MM.1S (cell line): Measurements from ENCODE around the gene SARS1.

Source experiments
- DNase-seq: peaks from one replicate; pipeline ENCODE4 v3.0.0-alpha.2; 2015
- H2AFZ ChIP-seq: fragments of 300-600 bp; sonication (generic); 2 replicates; pipeline ENCODE4 v1.6.0; 2016; ENCODE audit warnings: antibody characterized with exemption, low read length
- H3F3A ChIP-seq: fragments of 300-600 bp; sonication (generic); 2 replicates; pipeline ENCODE4 v1.6.1; 2016; ENCODE audit warnings: mild to moderate bottlenecking, antibody characterized with exemption, low read length, moderate library complexity, mixed read lengths; ENCODE audit not compliant: insufficient read depth
- H3K27ac ChIP-seq: fragments of 300-600 bp; sonication (generic); 2 replicates; pipeline ENCODE4 v1.5.1; 2016; ENCODE audit warnings: mild to moderate bottlenecking, low read length
- H3K27me3 ChIP-seq: fragments of 300-600 bp; sonication (generic); replicated peaks from 2 replicates; pipeline ENCODE4 v1.6.0; 2016; ENCODE audit warnings: low read length; ENCODE audit not compliant: insufficient read depth
- H3K36me3 ChIP-seq: fragments of 300-600 bp; sonication (generic); replicated peaks from 2 replicates; pipeline ENCODE4 v1.6.1; 2016; ENCODE audit warnings: mild to moderate bottlenecking, low read length, mixed read lengths; ENCODE audit not compliant: insufficient read depth
- H3K4me1 ChIP-seq: fragments of 300-600 bp; sonication (generic); 2 replicates; pipeline ENCODE4 v1.6.1; 2016; ENCODE audit warnings: low read length, mixed read lengths
- H3K4me2 ChIP-seq: fragments of 300-600 bp; sonication (generic); 2 replicates; pipeline ENCODE4 v1.6.0; 2016; ENCODE audit warnings: low read depth, low read length
- H3K4me3 ChIP-seq: fragments of 300-600 bp; sonication (generic); 2 replicates; pipeline ENCODE4 v1.5.1; 2016; ENCODE audit warnings: low read length, mixed read lengths
- H3K79me2 ChIP-seq: fragments of 300-600 bp; sonication (generic); 2 replicates; pipeline ENCODE4 v1.6.1; 2016; ENCODE audit warnings: mixed run types, low read length, mixed read lengths
- H3K9ac ChIP-seq: fragments of 300-600 bp; sonication (generic); 2 replicates; pipeline ENCODE4 v1.6.1; 2016; ENCODE audit warnings: low read length, mixed read lengths
- H3K9me2 ChIP-seq: fragments of 300-600 bp; sonication (generic); replicated peaks from 2 replicates; pipeline ENCODE4 v1.6.1; 2016; ENCODE audit warnings: mild to moderate bottlenecking, low read length, mixed read lengths; ENCODE audit not compliant: insufficient read depth
- H3K9me3 ChIP-seq: fragments of 300-600 bp; sonication (generic); replicated peaks from 2 replicates; pipeline ENCODE4 v1.6.1; 2016; ENCODE audit warnings: mild to moderate bottlenecking, low read length, mixed read lengths; ENCODE audit not compliant: insufficient read depth
- H4K20me1 ChIP-seq: fragments of 300-600 bp; sonication (generic); 2 replicates; pipeline ENCODE4 v1.6.1; 2016; ENCODE audit warnings: mild to moderate bottlenecking, low read length, moderate library complexity, mixed read lengths; ENCODE audit not compliant: insufficient read depth
- EZH2 ChIP-seq: fragments of 300-600 bp; sonication (generic); optimal IDR thresholded peaks from 2 replicates; pipeline ENCODE3; 2017; ENCODE audit warnings: low read depth, mild to moderate bottlenecking, antibody characterized with exemption, low read length, mixed read lengths
- EZH2phosphoT487 ChIP-seq: fragments of 300-600 bp; sonication (generic); IDR thresholded peaks from 2 replicates; pipeline ENCODE4 v1.6.1; 2018; ENCODE audit warnings: antibody characterized with exemption, low read length
- TF ChIP-seq, protein P1 (sequence below): fragments of 300-600 bp; sonication (generic); IDR thresholded peaks from 2 replicates; pipeline ENCODE4 v1.5.1; 2016; ENCODE audit warnings: antibody characterized with exemption, low read length, mixed read lengths

The SARS1 gene

DNA sequence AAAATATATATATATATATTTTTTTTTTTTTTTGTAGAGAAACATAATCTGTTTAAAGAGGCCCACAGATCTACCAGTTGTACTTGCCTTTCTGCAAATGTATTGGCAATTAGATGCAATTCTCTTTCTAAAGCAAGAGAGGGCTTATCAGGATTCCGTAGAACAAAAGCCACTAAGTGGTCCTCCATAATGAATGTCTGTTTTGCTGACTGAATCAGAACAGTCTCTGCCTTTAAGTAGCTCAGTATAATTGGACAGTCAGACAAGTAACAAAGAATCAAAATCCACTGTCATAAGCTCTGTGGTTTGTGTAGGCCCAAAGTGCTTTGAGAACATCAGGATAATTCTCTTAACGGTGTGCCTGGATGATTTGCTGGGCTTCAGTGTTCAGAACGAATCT, 17.3 kb downstream of the SARS1 start:
- no peak overlapping the region for H3K4me2 ChIP-seq
- H3K9me2 ChIP-seq, result no peaks in the 10 kb centered on the region
- no peak for DNase-seq
- no peaks in the 10 kb centered on the region; the same call in 1 of the 2 replicates for H3K36me3 ChIP-seq
- H3K9ac ChIP-seq, result no peak overlapping the region
- no peaks in the 10 kb centered on the region for H3K9me3 ChIP-seq
- no peaks in the 10 kb centered on the region for H3K27me3 ChIP-seq
- H2AFZ ChIP-seq, result no peak overlapping the region
- TF ChIP-seq, protein P1, sequence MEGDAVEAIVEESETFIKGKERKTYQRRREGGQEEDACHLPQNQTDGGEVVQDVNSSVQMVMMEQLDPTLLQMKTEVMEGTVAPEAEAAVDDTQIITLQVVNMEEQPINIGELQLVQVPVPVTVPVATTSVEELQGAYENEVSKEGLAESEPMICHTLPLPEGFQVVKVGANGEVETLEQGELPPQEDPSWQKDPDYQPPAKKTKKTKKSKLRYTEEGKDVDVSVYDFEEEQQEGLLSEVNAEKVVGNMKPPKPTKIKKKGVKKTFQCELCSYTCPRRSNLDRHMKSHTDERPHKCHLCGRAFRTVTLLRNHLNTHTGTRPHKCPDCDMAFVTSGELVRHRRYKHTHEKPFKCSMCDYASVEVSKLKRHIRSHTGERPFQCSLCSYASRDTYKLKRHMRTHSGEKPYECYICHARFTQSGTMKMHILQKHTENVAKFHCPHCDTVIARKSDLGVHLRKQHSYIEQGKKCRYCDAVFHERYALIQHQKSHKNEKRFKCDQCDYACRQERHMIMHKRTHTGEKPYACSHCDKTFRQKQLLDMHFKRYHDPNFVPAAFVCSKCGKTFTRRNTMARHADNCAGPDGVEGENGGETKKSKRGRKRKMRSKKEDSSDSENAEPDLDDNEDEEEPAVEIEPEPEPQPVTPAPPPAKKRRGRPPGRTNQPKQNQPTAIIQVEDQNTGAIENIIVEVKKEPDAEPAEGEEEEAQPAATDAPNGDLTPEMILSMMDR, result no peak
- TF ChIP-seq EZH2phosphoT487, result no peak
- TF ChIP-seq EZH2, result no peak
- H3K4me3 ChIP-seq, result no peak overlapping the region
- H3K27ac ChIP-seq, result no peak overlapping the region
- no peaks in the 10 kb centered on the region for H3F3A ChIP-seq
- H3K4me1 ChIP-seq, result no peaks in the 10 kb centered on the region
- 0 out of 2 replicates have a peak, but pooled peaks cover 2% of the 10 kb centered on the region for H3K79me2 ChIP-seq
- no peaks in the 10 kb centered on the region for H4K20me1 ChIP-seq

DNA sequence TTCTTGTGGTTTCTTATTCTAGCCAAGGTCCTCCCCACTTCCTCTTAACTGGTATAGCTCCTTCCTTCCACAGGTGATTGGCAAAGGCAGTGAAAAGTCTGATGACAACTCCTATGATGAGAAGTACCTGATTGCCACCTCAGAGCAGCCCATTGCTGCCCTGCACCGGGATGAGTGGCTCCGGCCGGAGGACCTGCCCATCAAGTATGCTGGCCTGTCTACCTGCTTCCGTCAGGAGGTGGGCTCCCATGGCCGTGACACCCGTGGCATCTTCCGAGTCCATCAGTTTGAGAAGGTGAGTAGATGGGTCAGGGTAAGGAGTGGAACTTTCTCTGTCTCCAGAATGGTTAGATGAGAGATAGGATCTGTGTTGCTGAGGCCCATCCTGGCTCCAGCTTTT, 21.4 kb downstream of the SARS1 start:
- Histone ChIP-seq H3K27ac (no peak overlapping the region), H2AFZ (no peak overlapping the region), H4K20me1 (no peaks in the 10 kb centered on the region), H3K4me3 (no peak overlapping the region), H3K9me2 (no peaks in the 10 kb centered on the region), H3K79me2 (no peaks in the 10 kb centered on the region), H3F3A (no peaks in the 10 kb centered on the region), H3K9ac (no peak overlapping the region), H3K36me3 (no peaks in the 10 kb centered on the region), H3K9me3 (no peaks in the 10 kb centered on the region), H3K4me2 (no peak overlapping the region), H3K27me3 (no peaks in the 10 kb centered on the region), H3K4me1 (no peaks in the 10 kb centered on the region)
- no peak for DNase-seq
- TF ChIP-seq EZH2phosphoT487 (no peak), EZH2 (no peak)
- TF ChIP-seq, protein P1, result no peak

DNA sequence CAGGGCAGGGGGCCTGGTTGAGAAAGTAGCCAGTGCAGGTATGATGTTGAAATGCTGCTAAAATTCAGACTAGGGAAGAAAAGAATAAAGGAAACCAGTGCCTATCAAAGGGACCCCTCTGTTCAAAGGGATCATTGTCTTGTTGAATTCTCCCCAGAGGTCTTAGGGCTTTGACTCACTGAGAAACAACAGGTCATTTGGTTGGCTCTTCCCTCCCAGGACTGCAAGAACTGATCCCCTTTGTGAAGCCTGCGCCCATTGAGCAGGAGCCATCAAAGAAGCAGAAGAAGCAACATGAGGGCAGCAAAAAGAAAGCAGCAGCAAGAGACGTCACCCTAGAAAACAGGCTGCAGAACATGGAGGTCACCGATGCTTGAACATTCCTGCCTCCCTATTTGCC, 23.8 kb downstream of the SARS1 start:
- Histone ChIP-seq H2AFZ (no peak overlapping the region), H4K20me1 (no peaks in the 10 kb centered on the region), H3K27ac (no peak overlapping the region), H3K9me3 (no peaks in the 10 kb centered on the region), H3K9ac (no peak overlapping the region), H3K4me3 (no peak overlapping the region), H3K27me3 (no peaks in the 10 kb centered on the region), H3F3A (no peaks in the 10 kb centered on the region), H3K36me3 (no peaks in the 10 kb centered on the region), H3K4me2 (no peak overlapping the region), H3K79me2 (no peaks in the 10 kb centered on the region), H3K4me1 (no peaks in the 10 kb centered on the region), H3K9me2 (no peaks in the 10 kb centered on the region)
- DNase-seq, result no peak
- TF ChIP-seq EZH2phosphoT487 (no peak), EZH2 (no peak)
- TF ChIP-seq, protein P1, result no peak
